ENCODE results near the gene EPB41L5.
"Not testable (repeated sequence)": the region's sequence is repeated elsewhere in the genome, so short reads cannot be mapped to it uniquely, and the experiment has no call there.

The EPB41L5 gene

DNA sequence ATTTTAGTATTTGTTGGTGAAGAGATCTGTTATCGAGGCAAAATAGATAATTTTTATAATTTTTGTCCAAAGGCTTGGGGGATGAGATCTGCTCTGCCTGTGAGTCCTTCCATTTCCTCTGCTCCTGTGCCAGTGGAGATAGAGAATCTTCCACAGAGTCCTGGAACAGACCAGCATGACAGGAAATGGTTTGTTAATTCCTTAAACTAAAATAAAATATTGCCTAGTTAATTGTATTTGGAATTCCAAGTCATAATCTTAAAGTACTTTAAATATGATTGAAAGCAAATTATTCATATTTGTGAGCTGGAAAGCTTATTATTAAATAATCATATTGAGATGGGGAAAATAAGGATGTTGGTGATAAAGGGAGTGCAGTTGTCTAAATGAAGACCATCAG lies 87.8 kb downstream of the EPB41L5 start:
- DNase-seq (ENCODE audit: low read depth in 2 of 2): no peak

DNA sequence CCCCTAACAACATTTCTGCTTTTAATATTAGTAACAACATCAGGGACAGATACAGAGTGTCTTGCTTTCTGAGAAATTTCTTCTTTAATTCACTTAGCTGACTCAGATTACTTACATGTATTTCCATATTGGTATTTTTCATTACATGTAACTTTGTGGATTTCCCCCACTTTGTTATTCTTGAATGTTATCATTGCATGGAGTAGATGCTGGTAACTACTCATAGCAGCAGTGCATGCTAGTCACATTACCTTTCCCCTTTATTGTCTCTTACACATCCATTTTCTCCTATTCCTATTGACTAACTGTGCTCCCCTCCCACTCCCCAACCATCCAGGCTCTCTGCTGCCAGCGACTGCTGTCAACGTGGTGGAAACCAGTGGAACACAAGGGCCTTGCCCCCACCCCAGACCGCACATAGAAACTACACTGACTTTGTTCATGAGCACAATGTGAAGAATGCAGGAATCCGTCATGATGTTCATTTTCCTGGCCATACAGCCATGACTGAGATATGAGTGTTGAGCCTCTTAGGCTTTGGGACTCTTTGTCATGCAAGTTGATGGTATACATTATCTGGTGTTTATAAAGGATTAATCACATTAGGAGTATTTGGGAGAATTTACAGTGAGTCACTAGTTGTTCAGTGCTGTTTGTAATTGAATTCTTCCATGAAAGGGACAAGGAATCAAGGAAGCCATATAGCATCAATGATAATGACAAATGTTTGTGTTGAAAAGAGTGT lies 91.0 kb downstream of the EPB41L5 start:
- no peak for DNase-seq (ENCODE audit: low read depth in 2 of 2)

DNA sequence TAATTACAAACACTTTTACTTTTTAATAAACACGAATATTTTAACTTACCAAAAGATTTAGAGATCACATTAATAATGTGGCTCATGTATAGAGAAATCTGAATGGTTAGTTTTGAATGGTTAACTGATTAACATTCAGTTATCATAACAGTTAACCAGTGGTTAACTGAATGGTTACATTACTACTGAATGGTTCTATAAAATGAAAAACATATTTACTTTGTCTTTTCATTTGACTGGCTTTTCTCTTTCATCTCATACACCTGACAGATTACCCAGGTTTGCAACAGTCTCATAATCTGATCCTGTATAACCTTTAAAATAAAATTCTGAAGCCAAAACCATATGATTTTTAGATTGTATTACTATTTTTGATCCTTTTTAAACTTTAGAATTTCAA lies 91.9 kb downstream of the EPB41L5 start:
- DNase-seq (ENCODE audit: low read depth in 2 of 2): no peak

DNA sequence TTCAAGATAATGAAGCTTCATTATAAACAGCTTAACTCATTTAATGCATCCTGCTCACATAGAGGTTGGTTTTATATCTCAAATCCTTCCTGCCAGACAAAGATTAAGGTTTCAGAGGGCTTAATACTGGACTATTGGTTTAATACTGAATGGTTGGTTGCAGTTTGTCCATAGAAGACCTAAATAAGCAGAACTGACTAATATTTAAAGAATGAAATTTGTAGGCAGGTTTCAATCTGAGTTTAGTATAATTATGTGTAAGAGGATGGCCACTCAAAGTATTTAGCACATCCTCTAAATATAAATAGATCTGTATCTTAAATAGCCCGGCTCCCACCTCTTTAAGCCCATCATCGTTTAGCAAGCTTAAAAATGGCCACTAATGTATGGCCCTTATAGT lies 92.5 kb downstream of the EPB41L5 start:
- no peak for DNase-seq (ENCODE audit: low read depth in 2 of 2)

DNA sequence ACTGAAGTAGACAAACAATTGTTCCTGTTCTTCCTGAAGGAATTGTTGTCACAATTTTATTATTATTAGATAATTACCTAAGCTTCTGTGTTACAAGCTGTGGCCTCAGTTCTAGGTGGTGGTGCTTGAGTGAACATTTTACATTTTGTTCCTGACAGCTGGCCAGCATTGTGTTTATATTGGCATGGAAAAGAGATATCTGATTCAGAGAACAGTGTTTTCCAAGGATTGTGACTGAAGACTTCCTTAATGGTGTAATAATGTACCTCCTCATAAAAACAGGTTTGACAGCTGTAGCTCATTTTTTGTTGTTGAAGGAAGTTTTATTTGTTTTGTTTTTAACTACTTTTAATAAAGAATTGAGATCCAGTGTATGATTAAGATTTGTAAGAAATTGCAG lies 95.2 kb downstream of the EPB41L5 start:
- DNase-seq (ENCODE audit: low read depth in 2 of 2): no peak

DNA sequence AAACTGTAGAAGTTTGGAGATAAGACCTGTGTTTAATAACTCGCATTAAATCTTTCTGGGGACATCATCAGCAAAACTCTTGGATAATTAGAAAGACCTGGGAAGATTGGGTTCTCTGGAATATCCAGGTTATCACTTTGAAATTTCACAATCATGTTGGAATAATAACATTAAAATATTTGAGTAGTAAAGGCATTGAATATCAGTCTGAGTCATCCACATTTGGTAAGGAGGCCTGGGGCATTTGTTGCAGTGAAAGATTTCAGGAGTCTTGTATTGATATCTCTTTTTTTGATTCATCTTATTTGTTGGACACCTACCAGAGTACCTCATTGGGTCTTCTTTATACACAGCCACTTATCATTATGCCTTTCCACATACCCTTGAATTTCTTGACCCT lies 95.9 kb downstream of the EPB41L5 start:
- no peak for DNase-seq (ENCODE audit: low read depth in 2 of 2)

DNA sequence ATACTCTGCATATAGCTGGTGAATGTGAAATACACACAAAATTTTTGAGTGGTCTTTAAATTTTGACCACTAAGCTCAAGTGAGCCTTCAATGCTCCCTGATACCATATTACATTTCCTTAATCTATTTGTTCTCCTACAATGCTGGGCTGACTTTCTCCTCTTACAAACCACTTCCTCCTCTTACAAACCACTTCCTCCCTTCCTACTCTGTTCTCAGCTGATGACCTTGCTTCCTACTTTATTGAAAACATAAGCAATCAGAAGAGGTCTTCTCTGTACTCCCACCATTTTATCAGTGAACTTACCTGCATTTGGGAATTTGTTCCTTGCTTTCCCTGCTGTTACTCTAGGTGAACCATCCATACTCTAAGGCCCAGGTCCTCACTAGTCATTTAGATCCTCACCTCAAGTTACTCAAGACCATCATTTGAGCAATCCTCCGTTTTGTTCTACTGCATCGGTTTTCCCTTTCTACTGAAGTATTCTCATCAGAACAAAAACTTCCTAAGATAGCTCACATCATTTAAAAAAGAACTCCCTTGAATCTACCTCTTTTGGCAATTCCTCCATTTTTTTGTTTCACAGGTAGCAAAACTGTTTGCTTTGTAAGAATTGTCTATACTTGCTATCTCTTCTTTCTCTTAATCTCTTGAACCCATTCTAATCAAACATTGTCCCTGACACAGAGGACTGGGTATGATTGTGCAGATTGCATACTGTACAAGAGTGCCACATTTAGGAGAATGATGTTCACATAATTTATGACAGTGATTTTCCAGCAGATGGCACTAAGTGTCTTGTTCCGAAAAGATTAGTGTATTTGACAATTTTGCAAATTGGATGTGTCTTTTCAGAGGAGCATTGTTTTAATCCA lies 96.5 kb downstream of the EPB41L5 start:
- no peak for DNase-seq (ENCODE audit: low read depth in 2 of 2)

DNA sequence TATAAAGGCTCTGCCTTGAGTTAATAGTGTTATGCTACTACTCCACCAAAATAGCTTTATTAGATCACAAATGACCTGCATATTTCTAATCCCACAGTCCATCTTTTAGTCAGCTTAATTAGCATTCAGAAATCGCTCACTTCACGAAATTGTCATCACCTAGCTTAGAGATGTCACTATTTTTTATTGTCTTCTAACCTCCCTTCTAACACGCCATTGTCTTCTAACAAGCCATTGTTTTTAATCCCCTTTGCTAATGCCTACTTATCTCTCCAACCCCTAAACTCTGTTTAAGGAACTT lies 97.1 kb downstream of the EPB41L5 start:
- DNase-seq (ENCODE audit: low read depth in 2 of 2): no peak

DNA sequence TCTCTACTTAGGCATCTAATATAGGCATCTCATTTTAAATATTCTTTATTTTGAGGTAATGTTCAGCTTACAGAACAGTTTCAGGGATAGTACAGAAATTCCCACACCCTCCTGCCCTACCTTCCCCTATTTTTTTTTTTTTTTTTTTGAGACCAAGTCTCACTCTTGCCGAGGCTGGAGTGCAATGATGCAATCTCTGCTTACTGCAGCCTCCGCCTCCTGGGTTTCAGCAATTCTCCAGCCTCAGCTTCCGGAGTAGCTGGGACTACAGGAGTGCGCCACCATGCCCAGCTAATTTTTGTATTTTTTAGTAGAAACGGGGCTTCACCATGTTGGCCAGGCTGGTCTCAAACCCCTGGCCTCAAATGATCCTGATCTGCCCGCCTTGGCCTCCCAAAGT lies 97.6 kb downstream of the EPB41L5 start:
- no peak for DNase-seq (ENCODE audit: low read depth in 2 of 2)

DNA sequence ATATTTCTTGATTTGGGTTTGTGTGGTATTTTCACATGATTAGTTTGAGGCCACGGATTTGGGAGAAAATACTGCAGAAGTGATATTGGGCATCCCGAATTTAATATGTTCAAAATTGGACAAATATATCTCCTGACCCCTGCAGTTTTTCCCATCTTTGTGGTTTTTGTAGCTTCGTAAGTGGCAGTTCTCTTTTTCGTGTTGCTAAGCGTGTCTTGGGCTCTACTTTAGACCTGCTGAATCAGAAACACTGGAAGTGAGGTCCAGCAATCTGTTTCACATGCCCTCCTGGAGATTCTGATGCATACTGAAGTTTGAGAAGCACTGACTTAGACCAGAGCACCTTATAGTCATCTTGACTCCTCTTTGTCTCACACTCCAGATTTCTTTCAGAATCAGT lies 98.3 kb downstream of the EPB41L5 start:
- DNase-seq (ENCODE audit: low read depth in 2 of 2): no peak

DNA sequence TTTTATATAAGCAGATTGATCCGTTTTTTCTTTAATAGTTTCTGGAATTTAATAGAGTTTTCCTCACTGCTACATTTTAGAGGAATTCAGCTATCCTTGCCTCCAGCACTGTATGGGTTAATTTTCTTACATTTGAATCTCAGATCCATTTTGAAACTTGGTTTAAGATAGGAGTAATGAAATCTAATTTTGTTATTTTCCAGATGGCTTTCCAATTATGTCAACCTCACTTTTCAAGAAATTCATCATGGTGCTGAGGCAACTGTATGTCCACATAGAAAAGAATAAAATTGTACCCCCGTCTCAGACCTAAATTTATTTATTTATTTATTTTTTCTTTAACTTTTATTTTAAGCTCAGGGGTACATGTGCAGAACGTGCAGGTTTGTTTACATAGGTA lies 105.1 kb downstream of the EPB41L5 start:
- DNase-seq (ENCODE audit: low read depth in 2 of 2): no peak

DNA sequence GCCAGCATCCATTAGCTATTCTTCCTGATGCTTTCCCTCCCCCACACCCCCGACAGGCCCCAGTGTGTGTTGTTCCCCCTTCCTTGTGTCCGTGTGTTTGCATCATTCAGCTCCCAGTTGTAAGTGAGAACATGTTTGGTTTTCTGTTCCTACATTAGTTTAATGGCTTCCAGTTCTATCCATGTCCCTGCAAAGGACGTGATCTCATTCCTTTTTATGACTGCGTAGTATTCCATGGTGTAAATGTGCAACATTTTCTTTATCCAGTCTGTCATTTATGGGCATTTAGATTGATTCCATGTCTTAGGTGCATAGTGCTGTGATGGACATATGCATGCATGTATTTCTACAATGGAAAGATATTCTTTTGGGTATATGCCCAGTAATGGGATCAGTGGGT lies 105.6 kb downstream of the EPB41L5 start:
- no peak for DNase-seq (ENCODE audit: low read depth in 2 of 2)

DNA sequence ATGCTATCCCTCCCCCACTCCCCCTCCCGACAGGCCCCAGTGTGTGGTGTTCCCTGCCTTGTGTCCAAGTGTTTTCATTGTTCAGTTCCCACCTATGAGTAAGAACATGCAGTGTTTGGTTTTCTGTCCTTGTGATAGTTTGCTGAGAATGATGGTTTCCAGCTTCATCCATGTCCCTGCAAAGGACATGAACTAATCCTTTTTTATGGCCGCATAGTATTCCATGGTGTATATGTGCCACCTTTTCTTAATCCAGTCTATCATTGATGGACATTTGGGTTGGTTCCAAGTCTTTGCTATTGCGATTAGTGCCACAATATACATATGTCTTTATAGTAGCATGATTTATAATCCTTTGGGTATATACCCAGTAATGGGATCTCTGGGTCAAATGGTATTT lies 108.5 kb downstream of the EPB41L5 start:
- DNase-seq (ENCODE audit: low read depth in 2 of 2): not testable (repeated sequence)

DNA sequence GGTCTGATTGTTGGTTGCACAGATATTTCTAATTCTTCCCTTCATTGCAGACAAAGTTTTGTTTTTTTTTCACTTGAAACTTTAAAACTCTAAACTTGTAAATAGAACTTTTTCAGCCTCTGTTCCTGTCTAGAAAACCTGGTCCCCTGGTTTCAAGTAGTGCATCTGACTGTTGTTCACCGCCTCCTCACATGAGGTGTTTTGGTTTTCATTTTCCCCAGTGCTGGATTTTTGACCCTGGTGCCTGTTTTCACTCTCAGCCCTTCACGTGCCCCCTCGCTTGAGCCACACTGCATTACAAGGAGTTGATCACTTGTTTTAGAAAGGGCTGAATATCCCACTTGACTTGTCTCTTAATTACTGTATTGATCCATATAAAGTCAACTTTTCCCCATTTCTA lies 110.2 kb downstream of the EPB41L5 start:
- DNase-seq (ENCODE audit: low read depth in 2 of 2): no peak

DNA sequence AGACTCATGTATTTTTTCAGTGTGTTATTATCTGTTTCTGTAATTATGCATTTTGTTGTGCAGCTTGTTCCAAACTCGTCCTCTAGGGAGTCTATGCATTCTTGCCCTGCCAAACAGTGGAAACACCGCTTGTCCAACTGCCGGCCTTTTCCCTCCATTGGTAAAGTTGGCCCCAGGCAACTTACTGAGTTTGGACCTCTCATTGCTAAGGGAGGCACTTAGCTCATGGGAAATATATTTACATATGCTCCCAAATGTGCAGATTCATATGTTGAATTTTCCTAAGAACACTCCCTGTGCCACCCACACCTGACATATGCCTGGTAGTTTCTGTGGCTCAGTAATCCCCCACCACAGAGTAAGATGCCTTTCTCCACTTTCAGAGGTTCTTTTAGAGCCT lies 112.3 kb downstream of the EPB41L5 start:
- DNase-seq (ENCODE audit: low read depth in 2 of 2): no peak

DNA sequence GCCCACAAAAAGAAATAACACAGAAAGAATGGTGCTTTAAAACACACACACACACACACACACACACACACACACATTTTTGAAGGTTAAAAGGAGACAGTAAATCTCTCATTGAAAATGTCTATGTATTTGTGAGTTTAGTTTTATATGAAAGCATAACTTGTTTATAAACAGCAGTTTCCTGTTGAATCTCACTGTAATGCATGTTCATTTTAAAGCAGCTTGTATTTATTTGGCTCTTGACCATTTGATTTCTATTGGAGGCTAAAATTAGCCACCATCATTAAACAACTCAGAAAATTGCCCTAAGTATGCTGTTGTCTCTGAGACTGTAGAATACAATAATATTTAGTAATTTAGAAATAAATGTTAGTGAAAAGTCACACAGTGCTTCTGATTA lies 115.3 kb downstream of the EPB41L5 start:
- no peak for DNase-seq (ENCODE audit: low read depth in 2 of 2)

DNA sequence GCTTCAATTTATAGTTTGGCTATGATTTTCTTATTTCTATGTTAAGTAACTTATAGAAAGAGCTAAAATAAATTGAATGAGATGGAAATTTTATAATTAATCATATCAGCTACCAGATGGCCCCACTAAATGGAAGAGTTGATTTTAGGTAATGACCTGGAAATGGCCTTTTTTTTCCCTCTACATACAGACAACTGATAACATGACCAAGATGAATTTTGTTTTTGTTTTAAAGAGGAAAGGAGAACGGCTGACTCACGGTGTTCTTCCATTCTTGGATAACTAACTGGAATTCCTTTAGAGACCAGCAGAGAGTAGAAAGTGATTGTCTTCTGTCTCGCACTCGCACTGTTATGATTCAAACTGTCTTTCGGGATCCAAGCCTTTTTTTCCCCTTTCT lies 119.3 kb downstream of the EPB41L5 start:
- DNase-seq (ENCODE audit: low read depth in 2 of 2): no peak

DNA sequence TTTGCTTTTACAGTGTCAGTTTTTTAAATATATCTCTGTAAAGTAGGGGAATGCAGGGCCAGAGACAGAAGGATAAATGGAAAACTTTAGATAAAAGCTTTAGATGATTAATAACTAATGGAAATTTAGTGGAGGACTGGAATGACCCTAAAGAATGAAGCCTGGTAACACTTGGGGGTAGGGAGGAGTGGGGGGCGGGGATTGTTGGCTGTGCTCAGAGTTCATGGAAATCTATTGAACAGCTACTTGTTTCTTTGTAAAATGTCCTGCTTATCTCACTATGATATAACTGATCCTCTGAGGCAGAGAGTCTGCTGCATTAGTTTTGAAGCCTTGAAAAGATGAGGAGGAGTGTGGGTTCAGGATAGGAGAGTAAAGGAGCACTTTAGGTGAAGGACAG lies 119.8 kb downstream of the EPB41L5 start:
- DNase-seq (ENCODE audit: low read depth in 2 of 2): no peak

DNA sequence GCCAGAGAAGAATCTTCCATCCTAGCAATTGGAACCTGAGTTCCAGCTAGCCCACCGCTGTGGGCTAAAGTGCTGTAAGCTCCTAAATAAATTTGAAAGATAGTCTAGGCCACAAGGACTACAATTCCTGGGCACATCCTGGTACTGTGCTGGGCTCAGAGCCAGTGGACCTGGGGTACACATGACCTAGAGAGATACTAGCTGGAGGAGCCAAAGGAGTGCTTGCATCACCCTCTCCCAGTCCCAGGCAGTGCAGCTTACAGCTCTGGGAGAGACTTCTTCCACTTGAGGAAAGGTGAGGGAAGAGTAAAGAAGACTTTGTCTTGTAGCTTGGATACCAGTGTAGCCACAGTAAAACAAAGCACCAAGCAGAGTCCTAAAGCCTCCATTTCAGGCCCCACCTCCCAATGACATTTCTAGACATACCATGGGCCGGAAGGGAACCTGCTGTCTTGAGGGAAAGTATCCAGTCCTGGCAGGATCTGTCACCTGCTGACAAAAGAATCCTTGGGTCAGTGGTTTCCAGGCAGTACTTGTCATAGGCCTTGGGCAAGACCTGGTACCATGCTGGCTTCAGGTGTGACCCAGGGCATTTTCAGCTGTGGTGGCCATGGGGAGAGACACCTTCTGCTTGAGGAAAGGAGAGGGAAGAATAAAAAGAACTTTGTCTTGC lies 120.8 kb downstream of the EPB41L5 start:
- no peak for DNase-seq (ENCODE audit: low read depth in 2 of 2)

DNA sequence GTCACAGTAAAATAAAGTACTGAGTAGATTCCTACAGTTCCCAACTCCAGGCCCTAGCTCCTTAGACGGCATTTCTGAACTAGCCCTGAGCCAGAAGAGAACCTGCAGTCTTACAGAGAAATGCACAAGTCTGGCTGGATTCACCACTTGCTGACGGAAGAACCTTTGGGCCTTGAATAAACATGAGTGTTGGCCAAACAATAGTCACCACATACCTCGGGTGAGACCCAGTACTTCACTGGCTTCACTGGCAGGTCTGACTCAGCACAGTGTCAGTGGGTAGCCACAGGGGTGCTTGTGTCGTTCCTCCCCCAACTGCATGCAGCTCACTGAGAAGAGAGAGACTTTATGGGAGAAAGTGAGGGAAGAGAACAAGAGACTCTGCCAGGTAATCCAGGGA lies 121.4 kb downstream of the EPB41L5 start:
- DNase-seq (ENCODE audit: low read depth in 2 of 2): no peak

DNA sequence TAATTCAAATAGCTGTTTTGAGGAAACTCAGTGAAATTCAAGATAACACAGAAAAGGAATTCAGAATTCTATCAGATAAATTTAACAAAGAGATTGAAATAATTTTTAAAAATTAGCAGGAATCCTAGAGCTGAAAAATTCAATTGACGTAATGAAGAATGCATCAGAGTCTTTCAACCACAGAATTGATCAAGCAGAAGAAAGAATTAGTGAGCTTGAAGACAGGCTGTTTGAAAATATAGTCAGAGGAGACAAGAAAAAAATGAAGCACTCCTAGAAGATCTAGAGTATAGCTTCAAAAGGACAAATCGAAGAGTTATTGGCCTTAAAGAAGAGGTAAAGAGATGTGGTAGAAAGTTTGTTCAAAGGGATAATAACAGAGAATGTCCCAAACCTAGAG lies 122.1 kb downstream of the EPB41L5 start:
- not testable (repeated sequence) for DNase-seq (ENCODE audit: low read depth in 2 of 2)

DNA sequence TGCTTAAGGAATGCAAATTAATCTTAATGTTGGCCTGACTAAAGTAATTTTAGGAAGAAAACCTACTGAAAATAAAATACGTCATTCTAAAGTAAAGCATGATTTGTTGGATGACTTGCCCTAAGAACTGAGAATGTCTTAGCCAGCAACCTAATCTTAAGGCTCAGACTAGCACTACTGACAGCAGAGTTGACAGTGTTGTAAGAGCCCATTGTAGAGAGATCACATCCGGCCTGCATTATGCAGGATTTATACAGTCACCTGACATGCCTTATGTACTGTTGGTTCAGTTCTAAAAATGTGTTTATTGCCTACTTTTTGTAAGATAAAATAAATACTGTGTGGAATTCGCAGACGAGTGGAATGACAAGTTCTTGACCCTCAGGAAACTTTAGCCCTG lies 128.0 kb downstream of the EPB41L5 start:
- DNase-seq (ENCODE audit: low read depth in 2 of 2): no peak
